ENCODE results near the gene IFI44L. TPM values are rescaled to one million over a fixed set of nuclear protein-coding genes. Genes with fewer than 3 reads are reported as not detected.

IFI44L gene
- total RNA-seq, 1 experiment from 2014 or later = 0.10 TPM

GRCh38 chr1:78672428-78672827 is 52.2 kb downstream of the IFI44L start (continued):
- TF ChIP-seq CTCF (IDR thresholded peaks at IDR 0.05 in 2 of 3, conservative IDR thresholded peaks at IDR 0.05 in 1 of 3; ENCODE audit: borderline replicate concordance in 1 of 3, insufficient read depth in 1 of 3, low read depth in 2 of 3, low read length in 2 of 3) (no peak), SRF (IDR thresholded peaks at IDR 0.05; ENCODE audit: low read depth) (no peak), SIN3A (IDR thresholded peaks at IDR 0.05; ENCODE audit: low read depth) (no peak), FOSL1 (IDR thresholded peaks at IDR 0.05; ENCODE audit: low read depth) (no peak)

- H3K9me3 ChIP-seq (ENCODE audit: control insufficient read depth in 1 of 2, insufficient read depth in 1 of 2, low read depth in 1 of 2, low read length in 2 of 2) = no peaks in the 10 kb centered on the region
- H3K36me3 ChIP-seq (ENCODE audit: control insufficient read depth in 1 of 2, insufficient read depth in 2 of 2, low read length in 2 of 2) = no peaks in the 10 kb centered on the region
- H3K4me1 ChIP-seq (ENCODE audit: control insufficient read depth in 1 of 2, insufficient read depth in 2 of 2, low read length in 2 of 2) = no peaks in the 10 kb centered on the region
- ChIA-PET CTCF (interaction anchor here (3.3 kb wide), 1 partner anchor 56 kb away, joined by 11 read pairs; no protein-coding TSS in a partner anchor), POLR2A (no interaction called here), RAD21 (ENCODE audit: low non-redundant PET in 1 of 2, low total read pairs in 2 of 2, uncharacterized antibody in 2 of 2, unreplicated experiment in 2 of 2) (no interaction called here)
- no peaks in the 10 kb centered on the region for H3K27me3 ChIP-seq (ENCODE audit: insufficient read depth, low read length)
- no peak overlapping the region for H3K4me3 ChIP-seq (replicated peaks in 1 of 2; ENCODE audit: low read depth in 1 of 2, low read length in 2 of 2)
- H2AFZ ChIP-seq (ENCODE audit: low read depth, low read length, poor library complexity, severe bottlenecking) = no peak overlapping the region
- no peaks in the 10 kb centered on the region for H3K79me2 ChIP-seq (ENCODE audit: insufficient read depth, low read length)
- H3K27ac ChIP-seq (ENCODE audit: low read depth, low read length) = no peak overlapping the region
- no peak for TF ChIP-seq FOSL1 (IDR thresholded peaks at IDR 0.05; ENCODE audit: low read depth)
- TF ChIP-seq ZBTB33 (IDR thresholded peaks at IDR 0.05; ENCODE audit: extremely low read depth, insufficient replicate concordance, low read length) = no peak
- no peak overlapping the region for H3K9ac ChIP-seq (ENCODE audit: low read length)
- H4K20me1 ChIP-seq (ENCODE audit: insufficient read depth) = no peaks in the 10 kb centered on the region
- ATAC-seq (no peak), DNase-seq (ENCODE audit: low read depth, low spot score) (no peak)
- BruUV-seq (replicated peaks) = no TSS peak
- H3K4me2 ChIP-seq (ENCODE audit: low read length) = no peak overlapping the region
- intact Hi-C loops (cut with micrococcal nuclease) = no loop called here
- H3K9me2 ChIP-seq (ENCODE audit: insufficient read depth) = no peaks in the 10 kb centered on the region
Observed at GRCh38 chr1:78673120-78673519, 52.9 kb downstream of the IFI44L start.

Measured in HCT116 (cell line).